ENCODE measurements around the gene GALNT17.

GRCh38 chr7:71338866-71339265 lies 206.9 kb downstream of the GALNT17 start:
- no peak for TF ChIP-seq POLR2A (IDR thresholded peaks at IDR 0.05; ENCODE audit: low read length)
- no peak for TF ChIP-seq GATA1 (IDR thresholded peaks at IDR 0.05; ENCODE audit: low read depth, low read length)

Measured in erythroblast (primary cell).